ENCODE measurements around the gene PMF1.

DNA sequence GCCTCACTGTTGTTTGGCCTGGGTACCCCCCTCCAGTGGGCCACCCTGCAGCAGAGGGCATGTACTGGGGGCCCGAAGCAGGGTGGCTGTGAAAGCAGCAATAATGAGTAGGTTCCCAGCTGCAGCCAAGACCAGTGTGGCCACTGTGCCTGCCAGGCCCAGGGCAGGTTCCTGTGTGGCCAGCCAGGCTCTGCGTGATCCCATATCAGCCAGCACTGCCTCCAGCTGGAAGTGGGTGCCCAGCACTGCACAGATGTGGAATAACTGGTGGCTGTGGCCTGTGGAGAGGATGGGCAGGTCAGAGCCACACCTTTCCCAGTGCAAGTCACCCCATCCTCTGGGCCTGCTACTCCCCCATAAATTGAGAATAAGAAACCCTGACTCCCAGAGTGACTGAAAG, 31.3 kb downstream of the PMF1 start:
- TF ChIP-seq SUZ12 (IDR thresholded peaks at IDR 0.05; ENCODE audit: extremely low read depth, insufficient read depth, insufficient read length): no peak
- TF ChIP-seq ZNF274 (IDR thresholded peaks at IDR 0.05; ENCODE audit: low read depth, low read length): no peak
